HG03175 (cell line): ENCODE data around the gene HOXD10.

ENCODE experiments used
- ATAC-seq: cut with Tn5 transposase; IDR thresholded peaks from one replicate; pipeline ENCODE4 v1.9.1; 2021; ENCODE audit warnings: mild to moderate bottlenecking, moderate library complexity; ENCODE audit not compliant: unreplicated experiment

The HOXD10 gene

GRCh38 chr2:176121190-176122051 lies 4.8 kb downstream of the HOXD10 start:
- no peak for ATAC-seq

- ATAC-seq: no peak
Measured at GRCh38 chr2:176122052-176122682, 5.6 kb downstream of the HOXD10 start.

- ATAC-seq: no peak
Measured at GRCh38 chr2:176122683-176123410, 6.3 kb downstream of the HOXD10 start, which contains the start of gene HOXD9. TSS of gene HOXD9 (plus strand) at chr2:176122719. CDS start at chr2:176122769, 50 bp downstream.

- ATAC-seq: no peak
Measured at GRCh38 chr2:176123411-176124109, 7.0 kb downstream of the HOXD10 start.

- no peak for ATAC-seq
Measured at GRCh38 chr2:176124110-176124946, 7.8 kb downstream of the HOXD10 start.

- no peak for ATAC-seq
Measured at GRCh38 chr2:176124947-176125771, 8.6 kb downstream of the HOXD10 start.

- no peak for ATAC-seq
Measured at GRCh38 chr2:176125772-176126054, 9.1 kb downstream of the HOXD10 start.

GRCh38 chr2:176126929-176127773 lies 10.6 kb downstream of the HOXD10 start:
- ATAC-seq: no peak

- no peak for ATAC-seq
Measured at GRCh38 chr2:176127774-176128072, 11.1 kb downstream of the HOXD10 start.

GRCh38 chr2:176128172-176128981 lies 11.8 kb downstream of the HOXD10 start:
- ATAC-seq: no peak

GRCh38 chr2:176128982-176129796 lies 12.6 kb downstream of the HOXD10 start, which contains the start of gene HOXD8:
TSS of gene HOXD8 (plus strand) at chr2:176129705. CDS start at chr2:176130367, 662 bp downstream.
- ATAC-seq: no peak

GRCh38 chr2:176129813-176130146 lies 13.2 kb downstream of the HOXD10 start:
- ATAC-seq: no peak

GRCh38 chr2:176130147-176130956 lies 13.8 kb downstream of the HOXD10 start:
- no peak for ATAC-seq

- no peak for ATAC-seq
Measured at GRCh38 chr2:176130957-176131847, 14.6 kb downstream of the HOXD10 start.

- ATAC-seq: no peak
Measured at GRCh38 chr2:176131848-176132158, 15.2 kb downstream of the HOXD10 start.
